NCI-H2081 treated with DMSO at 0.1 percent for 48 hours (cell line): ENCODE results near the gene HES7.

ENCODE experiments used
- DNase-seq: peaks from one replicate; lab custom pipeline; 2025; lab: John Stamatoyannopoulos, UW

The HES7 gene

GRCh38 chr17:8142887-8143580 lies 19.1 kb upstream of the HES7 start:
- DNase-seq = no peak

GRCh38 chr17:8142158-8142886 lies 18.4 kb upstream of the HES7 start:
- DNase-seq = no peak

GRCh38 chr17:8141741-8142140 lies 17.8 kb upstream of the HES7 start:
- DNase-seq = no peak

- no peak for DNase-seq
These were observed 17.1 kb upstream of the HES7 start for GRCh38 chr17:8141045-8141444.

GRCh38 chr17:8140065-8141029 lies 16.4 kb upstream of the HES7 start:
- DNase-seq = no peak

- peak; percentile 93 for DNase-seq
These were observed 14.9 kb upstream of the HES7 start for GRCh38 chr17:8138672-8139371.

GRCh38 chr17:8138374-8138671 lies 14.4 kb upstream of the HES7 start:
- no peak for DNase-seq

- no peak for DNase-seq
These were observed 13.9 kb upstream of the HES7 start for GRCh38 chr17:8137645-8138373.

- DNase-seq = no peak
These were observed 10.0 kb upstream of the HES7 start for GRCh38 chr17:8133941-8134340.

- no peak for DNase-seq
These were observed 9.5 kb upstream of the HES7 start for GRCh38 chr17:8133399-8133798.

- DNase-seq = no peak
These were observed 8.0 kb upstream of the HES7 start for GRCh38 chr17:8131844-8132441.

- no peak for DNase-seq
These were observed 4.3 kb upstream of the HES7 start for GRCh38 chr17:8128125-8128784.

GRCh38 chr17:8126491-8127066 lies 2.7 kb upstream of the HES7 start:
- DNase-seq = no peak

- DNase-seq = no peak
These were observed 2.1 kb upstream of the HES7 start for GRCh38 chr17:8125947-8126490.

- no peak for DNase-seq
These were observed 1.4 kb upstream of the HES7 start for GRCh38 chr17:8125154-8125946.

- no peak for DNase-seq
These were observed 646 bp upstream of the HES7 start for GRCh38 chr17:8124350-8125153.

GRCh38 chr17:8122924-8123694 lies 797 bp downstream of the HES7 start:
- DNase-seq = no peak
